Neuron (in vitro differentiated cells): Measurements from ENCODE around the gene ARHGAP28.
"Not testable (repeated sequence)": the region's sequence is repeated elsewhere in the genome, so short reads cannot be mapped to it uniquely, and the experiment has no call there.

Experiments
- H2AFZ ChIP-seq: one replicate; pipeline ENCODE4 v1.6.1; 2013; ENCODE audit warnings: low read depth, mild to moderate bottlenecking, inconsistent platforms, low read length, moderate library complexity
- H3K27me3 ChIP-seq: one replicate; pipeline ENCODE4 v1.6.1; 2013; ENCODE audit warnings: low read length; ENCODE audit not compliant: insufficient read depth
- H3K36me3 ChIP-seq: one replicate; pipeline ENCODE4 v1.6.1; 2013; ENCODE audit warnings: low read length; ENCODE audit not compliant: insufficient read depth
- H3K4me1 ChIP-seq: one replicate; pipeline ENCODE4 v1.6.1; 2013; ENCODE audit warnings: low read length; ENCODE audit not compliant: insufficient read depth
- H3K4me3 ChIP-seq: 2 replicates; pipeline ENCODE4 v1.5.1; 2013; ENCODE audit warnings: mild to moderate bottlenecking, low read length, moderate library complexity
- H3K9me3 ChIP-seq: one replicate; pipeline ENCODE4 v1.6.1; 2013; ENCODE audit warnings: low read length

The ARHGAP28 gene

GRCh38 chr18:6920099-6920955, 190.8 kb downstream of the ARHGAP28 start:
- Histone ChIP-seq H2AFZ (no peak overlapping the region), H3K4me1 (peaks cover 14% of the 10 kb centered on the region), H3K36me3 (peaks cover 3% of the 10 kb centered on the region), H3K9me3 (no peaks in the 10 kb centered on the region), H3K4me3 (no peak overlapping the region), H3K27me3 (no peaks in the 10 kb centered on the region)

- peaks cover 3% of the 10 kb centered on the region for H3K36me3 ChIP-seq
- H3K4me1 ChIP-seq = peaks cover 14% of the 10 kb centered on the region
- H2AFZ ChIP-seq = no peak overlapping the region
- H3K9me3 ChIP-seq = no peaks in the 10 kb centered on the region
- H3K4me3 ChIP-seq = no peak overlapping the region
- no peaks in the 10 kb centered on the region for H3K27me3 ChIP-seq
These were observed 192.1 kb downstream of the ARHGAP28 start for GRCh38 chr18:6921571-6921970.

- Histone ChIP-seq H3K27me3 (no peaks in the 10 kb centered on the region), H3K9me3 (no peaks in the 10 kb centered on the region), H3K4me3 (no peak overlapping the region), H3K36me3 (no peaks in the 10 kb centered on the region), H2AFZ (no peak overlapping the region), H3K4me1 (peaks cover 14% of the 10 kb centered on the region)
These were observed 193.7 kb downstream of the ARHGAP28 start for GRCh38 chr18:6923220-6923619.

GRCh38 chr18:6927153-6927552, 197.6 kb downstream of the ARHGAP28 start:
- H3K9me3 ChIP-seq = no peaks in the 10 kb centered on the region
- H3K36me3 ChIP-seq = no peaks in the 10 kb centered on the region
- no peaks in the 10 kb centered on the region for H3K27me3 ChIP-seq
- no peak overlapping the region for H3K4me3 ChIP-seq
- peaks cover 14% of the 10 kb centered on the region for H3K4me1 ChIP-seq
- H2AFZ ChIP-seq = no peak overlapping the region

DNA sequence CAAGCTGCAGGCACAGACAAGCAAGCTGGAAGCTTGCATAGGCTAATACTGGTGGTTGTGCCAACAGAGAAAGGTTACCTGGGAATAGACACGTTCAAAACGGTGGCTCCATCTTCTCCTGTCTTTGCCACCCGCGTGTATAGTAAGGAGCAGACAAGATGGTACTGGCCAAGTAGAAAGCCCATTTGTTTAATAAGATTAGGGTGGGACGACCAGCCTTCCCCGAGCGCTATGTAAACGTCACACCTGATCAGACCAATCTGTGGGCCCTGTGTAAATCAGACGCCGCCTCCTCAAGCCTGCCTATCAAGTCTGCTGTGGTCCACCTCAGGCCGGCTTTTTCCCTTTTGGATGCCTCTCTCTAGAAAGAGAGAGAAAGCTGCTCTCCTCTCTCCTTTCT, 198.8 kb downstream of the ARHGAP28 start:
- no peak overlapping the region for H2AFZ ChIP-seq
- no peaks in the 10 kb centered on the region for H3K9me3 ChIP-seq
- H3K36me3 ChIP-seq = no peaks in the 10 kb centered on the region
- H3K4me3 ChIP-seq = no peak overlapping the region
- peaks cover 13% of the 10 kb centered on the region for H3K4me1 ChIP-seq
- H3K27me3 ChIP-seq = no peaks in the 10 kb centered on the region

DNA sequence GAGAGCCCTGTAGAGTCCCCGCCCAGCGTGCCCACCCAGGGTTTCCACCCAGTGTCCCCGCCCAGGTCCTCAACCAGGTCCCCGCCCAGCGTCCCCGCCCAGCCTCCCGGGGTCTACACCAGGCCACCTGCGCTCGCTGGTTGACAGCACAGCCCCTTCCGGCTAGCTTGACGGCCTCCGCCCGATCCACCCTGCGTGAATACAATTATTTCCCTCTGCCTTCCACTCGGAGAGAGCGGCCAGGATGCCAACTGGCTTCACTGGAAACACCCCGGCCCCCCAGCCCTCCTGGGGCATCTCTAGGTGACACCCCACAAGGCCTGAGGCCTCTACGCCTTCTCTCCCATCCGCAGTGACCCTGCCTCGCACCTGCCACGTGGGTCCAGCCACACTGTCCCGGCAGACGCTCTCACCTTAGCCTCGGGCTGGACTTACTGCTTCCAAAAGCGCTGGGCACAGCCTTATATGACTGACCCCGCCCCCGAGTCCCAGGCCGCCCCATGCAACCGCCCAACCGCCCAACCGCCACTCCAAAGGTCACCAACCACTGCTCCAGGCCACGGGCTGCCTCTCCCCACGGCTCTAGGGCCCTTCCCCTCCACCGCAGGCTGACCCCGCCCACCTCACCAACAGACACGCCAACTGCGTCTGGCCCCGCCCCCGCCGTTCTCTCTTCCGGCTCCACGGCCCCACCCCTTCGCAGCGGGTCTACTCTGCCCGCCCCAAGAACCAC, 200.0 kb downstream of the ARHGAP28 start:
- no peak overlapping the region for H3K4me3 ChIP-seq
- H3K27me3 ChIP-seq = no peaks in the 10 kb centered on the region
- H3K4me1 ChIP-seq = peaks cover 2% of the 10 kb centered on the region
- H2AFZ ChIP-seq = no peak overlapping the region
- H3K36me3 ChIP-seq = no peaks in the 10 kb centered on the region
- no peaks in the 10 kb centered on the region for H3K9me3 ChIP-seq

GRCh38 chr18:6934859-6935258, 205.3 kb downstream of the ARHGAP28 start:
- Histone ChIP-seq H2AFZ (no peak overlapping the region), H3K36me3 (peaks cover 3% of the 10 kb centered on the region), H3K9me3 (no peaks in the 10 kb centered on the region), H3K4me3 (no peak overlapping the region), H3K27me3 (no peaks in the 10 kb centered on the region), H3K4me1 (peaks cover 14% of the 10 kb centered on the region)

DNA sequence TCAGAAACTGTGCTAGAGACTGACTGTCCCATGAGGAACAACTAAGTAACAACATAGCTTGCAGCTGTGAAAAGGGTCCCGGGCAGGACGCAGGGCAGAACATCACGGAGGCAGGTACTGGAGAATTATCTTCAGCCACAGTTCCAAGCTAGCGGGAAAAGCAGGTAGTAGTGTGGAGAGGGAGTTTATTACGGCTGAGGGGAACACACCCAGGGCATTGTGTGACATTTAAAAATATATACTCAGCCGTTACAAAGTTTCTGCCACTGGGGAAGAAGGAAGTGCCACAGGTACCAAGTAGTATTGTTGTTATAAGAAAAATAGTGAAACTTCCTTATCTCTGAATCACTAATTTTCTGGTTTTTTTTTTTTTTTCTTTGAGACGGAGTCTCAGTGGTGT, 208.5 kb downstream of the ARHGAP28 start:
- Histone ChIP-seq H3K36me3 (peaks cover 26% of the 10 kb centered on the region), H3K4me3 (no peak overlapping the region), H2AFZ (no peak overlapping the region), H3K27me3 (no peaks in the 10 kb centered on the region), H3K4me1 (peaks cover 15% of the 10 kb centered on the region), H3K9me3 (no peaks in the 10 kb centered on the region)

DNA sequence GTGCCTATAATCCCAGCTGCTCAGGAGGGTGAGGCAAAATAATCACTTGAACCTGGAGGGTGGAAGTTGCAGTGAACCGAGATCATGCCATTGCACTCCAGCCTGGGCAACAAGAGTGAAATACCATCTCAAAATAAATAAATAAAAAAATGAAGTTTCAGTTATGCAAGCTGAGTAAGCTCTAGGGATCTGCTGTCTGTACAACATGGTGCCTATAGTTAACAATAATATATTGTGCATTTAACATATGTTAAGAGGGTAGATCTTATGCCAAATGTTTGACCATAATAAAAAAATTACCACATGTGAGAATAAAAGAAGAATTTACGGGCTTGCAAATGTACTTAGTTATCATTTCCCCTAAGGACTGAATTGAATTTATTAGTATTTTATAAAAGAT, 208.9 kb downstream of the ARHGAP28 start:
- H3K4me3 ChIP-seq, H2AFZ ChIP-seq, H3K27me3 ChIP-seq, H3K9me3 ChIP-seq: not testable (repeated sequence)
- Histone ChIP-seq H3K36me3 (peaks cover 30% of the 10 kb centered on the region), H3K4me1 (peaks cover 15% of the 10 kb centered on the region)

DNA sequence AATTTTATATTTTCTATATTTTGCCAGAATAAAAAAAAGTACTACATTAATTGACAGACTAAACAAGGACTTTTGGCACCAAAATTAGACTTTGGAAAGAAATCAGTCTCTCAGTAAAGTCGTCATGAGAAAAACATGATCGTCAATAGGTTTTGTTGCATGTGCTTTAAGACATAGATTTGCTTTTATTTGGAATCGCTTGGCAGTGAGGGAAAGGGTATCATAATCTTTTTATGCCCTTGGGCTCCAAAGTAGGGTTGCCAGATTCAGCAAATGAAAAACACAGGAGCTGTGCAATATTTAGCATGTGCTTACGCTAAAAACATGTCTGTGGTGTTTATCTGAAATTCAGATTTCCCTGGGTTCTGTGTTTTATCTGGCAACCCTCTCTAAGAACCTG, 210.5 kb downstream of the ARHGAP28 start:
- Histone ChIP-seq H3K9me3 (no peaks in the 10 kb centered on the region), H3K36me3 (peaks cover 35% of the 10 kb centered on the region), H3K4me1 (peaks cover 15% of the 10 kb centered on the region), H3K4me3 (no peak overlapping the region), H2AFZ (no peak overlapping the region), H3K27me3 (no peaks in the 10 kb centered on the region)

DNA sequence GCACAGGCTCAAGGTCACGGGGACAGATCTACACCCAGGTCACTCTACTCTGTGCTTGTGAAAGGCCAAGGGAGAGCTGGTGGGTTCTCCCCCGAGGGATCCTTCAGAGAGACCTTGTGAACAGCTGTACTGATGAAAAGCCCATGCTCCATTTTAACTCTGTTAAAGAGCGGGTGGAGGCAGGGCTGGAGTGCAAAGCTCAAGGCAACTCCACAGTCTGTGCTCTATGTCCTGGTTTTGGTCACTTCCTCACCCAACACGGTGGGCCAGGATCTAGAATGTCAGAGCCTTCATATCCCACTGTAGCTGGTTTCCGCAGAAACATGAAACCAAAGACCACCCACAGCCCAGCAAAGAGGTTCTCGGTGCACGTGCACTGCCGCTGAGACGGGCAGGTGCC, 210.9 kb downstream of the ARHGAP28 start:
- Histone ChIP-seq H3K4me1 (peaks cover 15% of the 10 kb centered on the region), H3K4me3 (no peak overlapping the region), H2AFZ (no peak overlapping the region), H3K27me3 (no peaks in the 10 kb centered on the region), H3K36me3 (peaks cover 38% of the 10 kb centered on the region), H3K9me3 (no peaks in the 10 kb centered on the region)

DNA sequence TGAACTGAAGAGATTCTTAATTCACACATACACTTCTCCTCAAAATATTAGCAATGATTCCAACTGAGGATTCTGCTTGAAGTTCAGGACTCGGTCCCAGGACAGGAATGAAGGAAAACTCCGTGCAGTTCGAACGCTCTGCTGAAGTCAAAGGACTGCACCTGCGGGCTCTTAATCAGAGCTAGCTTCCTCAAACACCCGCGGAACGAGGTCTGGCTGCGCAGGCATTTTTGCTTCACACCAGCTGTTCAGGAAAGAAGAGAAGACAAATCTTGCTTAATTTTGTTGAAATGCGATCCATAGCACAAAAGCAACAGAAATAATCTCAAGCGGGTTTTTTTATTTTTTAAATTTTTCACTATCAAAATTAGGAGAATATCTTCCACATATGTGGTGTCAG, 212.5 kb downstream of the ARHGAP28 start:
- Histone ChIP-seq H3K4me1 (peaks cover 1% of the 10 kb centered on the region), H2AFZ (no peak overlapping the region), H3K9me3 (no peaks in the 10 kb centered on the region), H3K27me3 (no peaks in the 10 kb centered on the region), H3K36me3 (peaks cover 49% of the 10 kb centered on the region), H3K4me3 (no peak overlapping the region)

DNA sequence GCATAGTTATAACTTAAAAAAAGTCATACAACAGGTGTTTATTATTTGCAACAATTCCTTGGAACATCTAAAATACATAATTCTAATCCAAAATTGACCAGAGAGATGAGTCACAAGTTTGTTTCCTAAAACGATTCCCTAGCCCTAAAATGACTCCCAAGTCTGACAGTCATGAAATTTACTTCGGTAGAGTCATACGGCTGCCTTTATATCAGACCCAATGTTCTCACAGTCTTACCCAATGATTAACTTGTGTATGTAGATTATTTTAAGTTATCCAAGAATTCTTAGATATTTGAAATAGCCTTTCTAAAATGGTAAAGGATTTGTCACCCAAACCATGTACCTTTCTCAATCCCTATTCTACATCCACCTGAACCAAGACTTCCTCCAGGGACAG, 213.2 kb downstream of the ARHGAP28 start:
- Histone ChIP-seq H3K9me3 (no peaks in the 10 kb centered on the region), H3K4me1 (peaks cover 1% of the 10 kb centered on the region), H3K27me3 (no peaks in the 10 kb centered on the region), H3K36me3 (peaks cover 54% of the 10 kb centered on the region), H3K4me3 (no peak overlapping the region), H2AFZ (no peak overlapping the region)
